ENCODE results near the gene FIGLA.

GRCh38 chr2:70789304-70790135, 923 bp downstream of the FIGLA start:
- no peak for TF ChIP-seq SRF (IDR thresholded peaks at IDR 0.05; ENCODE audit: low read depth, low read length)
- TF ChIP-seq TAF1 (IDR thresholded peaks at IDR 0.05; ENCODE audit: low read depth, low read length) = no peak
- TF ChIP-seq ATF3 (IDR thresholded peaks at IDR 0.05; ENCODE audit: insufficient read depth, low read depth, low read length) = no peak
- TF ChIP-seq, protein P1, sequence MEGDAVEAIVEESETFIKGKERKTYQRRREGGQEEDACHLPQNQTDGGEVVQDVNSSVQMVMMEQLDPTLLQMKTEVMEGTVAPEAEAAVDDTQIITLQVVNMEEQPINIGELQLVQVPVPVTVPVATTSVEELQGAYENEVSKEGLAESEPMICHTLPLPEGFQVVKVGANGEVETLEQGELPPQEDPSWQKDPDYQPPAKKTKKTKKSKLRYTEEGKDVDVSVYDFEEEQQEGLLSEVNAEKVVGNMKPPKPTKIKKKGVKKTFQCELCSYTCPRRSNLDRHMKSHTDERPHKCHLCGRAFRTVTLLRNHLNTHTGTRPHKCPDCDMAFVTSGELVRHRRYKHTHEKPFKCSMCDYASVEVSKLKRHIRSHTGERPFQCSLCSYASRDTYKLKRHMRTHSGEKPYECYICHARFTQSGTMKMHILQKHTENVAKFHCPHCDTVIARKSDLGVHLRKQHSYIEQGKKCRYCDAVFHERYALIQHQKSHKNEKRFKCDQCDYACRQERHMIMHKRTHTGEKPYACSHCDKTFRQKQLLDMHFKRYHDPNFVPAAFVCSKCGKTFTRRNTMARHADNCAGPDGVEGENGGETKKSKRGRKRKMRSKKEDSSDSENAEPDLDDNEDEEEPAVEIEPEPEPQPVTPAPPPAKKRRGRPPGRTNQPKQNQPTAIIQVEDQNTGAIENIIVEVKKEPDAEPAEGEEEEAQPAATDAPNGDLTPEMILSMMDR (IDR thresholded peaks at IDR 0.05; ENCODE audit: control extremely low read depth in 1 of 3, insufficient read depth in 1 of 3, low read depth in 1 of 3, low read length in 3 of 3) = peak; percentile 75 to 92 (median 86)
- TF ChIP-seq NRF1 (IDR thresholded peaks at IDR 0.05; ENCODE audit: low read depth, low read length) = no peak
- no peak for TF ChIP-seq KDM1A (IDR thresholded peaks at IDR 0.05; ENCODE audit: borderline replicate concordance, low read length)
- peak; percentile 44; the same call in 1 of the 2 replicates for TF ChIP-seq YY1 (IDR thresholded peaks at IDR 0.05; ENCODE audit: low read depth, low read length)
- no peak for TF ChIP-seq GABPA (IDR thresholded peaks at IDR 0.05; ENCODE audit: borderline replicate concordance, insufficient read depth, low read length)
- no peak for TF ChIP-seq PHF8 (conservative IDR thresholded peaks at IDR 0.05; ENCODE audit: low read depth, low read length)
- no peak for TF ChIP-seq POLR2A (IDR thresholded peaks at IDR 0.05; ENCODE audit: control extremely low read depth in 1 of 2, low read depth in 2 of 2, low read length in 2 of 2)
- no peak for TF ChIP-seq TAF7 (optimal IDR thresholded peaks at IDR 0.05; ENCODE audit: borderline replicate concordance, low read depth, low read length)
- no peak for TF ChIP-seq BACH1 (IDR thresholded peaks at IDR 0.05; ENCODE audit: low read length)
